CD1c-positive myeloid dendritic cell (primary cell): ENCODE data around the gene SYTL3.

Experiments
- DNase-seq: peaks from one replicate; pipeline ENCODE4 v3.0.0-alpha.2; 2016; ENCODE audit errors: extremely low spot score

SYTL3 gene

DNA sequence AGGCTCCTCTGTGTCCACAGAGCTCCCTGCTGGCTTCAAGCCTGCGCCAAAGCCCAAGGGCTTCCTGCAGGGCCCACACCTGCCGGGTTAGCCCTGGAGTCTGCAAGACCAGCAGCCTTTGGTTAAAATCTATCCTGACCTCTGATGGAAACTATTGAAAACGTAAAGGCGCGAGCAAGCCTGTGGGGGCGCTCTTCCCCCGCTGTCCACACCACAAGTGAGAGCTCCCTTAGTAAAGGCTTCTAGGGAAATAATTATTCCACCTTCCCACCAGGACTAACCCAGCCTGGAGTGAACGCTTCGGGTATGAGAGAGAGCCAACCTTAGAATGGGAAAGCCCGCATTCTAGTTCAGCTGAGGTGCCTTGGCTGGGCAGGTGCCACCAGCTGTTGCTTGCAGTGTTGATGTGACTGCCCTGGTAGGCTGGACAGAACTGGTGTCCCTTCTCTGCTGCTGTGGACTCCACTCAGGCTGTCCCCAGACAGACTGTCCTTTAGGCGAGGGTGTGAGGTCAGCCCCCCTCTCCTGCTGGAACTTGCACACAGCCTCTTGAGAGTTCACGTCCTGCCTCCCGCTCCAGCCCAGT is 68.7 kb downstream of the SYTL3 start:
- no peak for DNase-seq

DNA sequence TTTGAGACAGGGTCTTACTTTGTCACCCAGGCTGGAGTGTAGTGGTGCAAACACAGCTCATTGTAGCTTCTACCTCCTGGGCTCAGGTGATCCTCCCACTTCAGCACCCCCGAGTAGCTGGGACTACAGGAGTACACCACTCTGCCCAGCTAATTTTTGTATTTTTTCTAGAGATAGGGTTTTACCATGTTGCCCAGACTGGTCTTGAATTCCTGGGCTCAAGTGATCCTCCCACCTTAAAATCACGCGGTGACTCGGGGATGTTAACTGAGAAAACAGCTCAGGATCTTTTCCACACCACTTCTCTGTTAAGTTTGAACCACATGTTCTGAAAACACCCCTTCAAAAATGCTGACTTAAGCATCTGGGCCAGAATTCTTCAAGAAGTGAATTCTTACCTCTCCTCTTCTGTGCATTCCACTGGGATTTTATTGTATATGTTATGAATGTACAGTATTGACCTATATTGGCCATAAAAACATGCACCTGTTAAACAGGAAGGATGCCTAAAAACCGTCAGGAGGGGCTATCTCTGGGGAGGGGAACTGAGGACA is 72.4 kb downstream of the SYTL3 start:
- DNase-seq: no peak

DNA sequence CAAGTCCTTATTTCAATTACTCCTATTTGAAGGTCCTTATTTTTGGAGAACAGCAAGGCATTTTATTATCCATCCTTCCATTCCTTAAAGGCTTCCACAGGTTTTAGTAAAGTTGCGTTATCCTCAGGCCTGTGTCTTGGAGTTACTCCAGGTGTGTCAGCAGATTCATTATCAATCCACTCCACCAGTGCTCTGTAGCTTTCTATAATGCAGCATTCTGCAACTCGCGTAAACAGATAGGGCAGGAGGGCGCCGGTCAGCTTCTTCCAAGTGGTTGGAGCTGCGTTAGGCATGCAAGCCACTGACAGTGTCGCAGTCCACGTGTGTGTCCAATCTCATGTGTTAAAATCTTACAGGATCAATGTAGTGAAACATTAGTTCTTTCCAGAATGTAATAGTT is 75.8 kb downstream of the SYTL3 start:
- DNase-seq: no peak

DNA sequence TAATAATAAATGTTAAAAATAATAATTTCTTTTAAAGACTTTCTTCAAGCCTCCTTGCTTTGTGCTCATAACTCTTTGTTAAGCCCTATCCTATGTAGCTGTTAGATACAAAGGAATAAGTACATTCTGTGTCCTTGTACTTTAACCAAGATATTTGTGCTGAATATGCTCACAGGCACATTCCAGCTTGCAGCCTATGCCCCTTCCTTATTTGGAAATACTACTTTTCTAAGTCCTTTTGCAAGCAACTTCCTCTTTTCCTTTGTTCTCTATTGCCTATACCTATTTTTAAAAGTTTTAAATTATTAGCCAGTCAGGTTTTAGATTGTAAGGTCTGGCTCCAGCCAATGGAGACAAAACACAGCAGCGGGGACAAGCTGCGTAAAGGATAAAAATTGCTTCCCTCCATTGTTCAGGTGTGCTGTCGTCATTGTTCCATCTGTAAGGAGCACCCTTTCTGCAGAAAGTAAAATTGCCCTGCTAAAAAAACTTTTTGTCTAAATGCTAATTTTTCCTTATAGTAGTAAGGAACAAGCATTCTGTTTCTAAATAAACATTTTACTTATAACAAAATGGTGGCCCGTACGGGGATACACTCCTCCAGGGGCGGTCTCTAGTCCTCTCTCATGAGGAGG is 80.2 kb downstream of the SYTL3 start:
- DNase-seq: peak; percentile 16

DNA sequence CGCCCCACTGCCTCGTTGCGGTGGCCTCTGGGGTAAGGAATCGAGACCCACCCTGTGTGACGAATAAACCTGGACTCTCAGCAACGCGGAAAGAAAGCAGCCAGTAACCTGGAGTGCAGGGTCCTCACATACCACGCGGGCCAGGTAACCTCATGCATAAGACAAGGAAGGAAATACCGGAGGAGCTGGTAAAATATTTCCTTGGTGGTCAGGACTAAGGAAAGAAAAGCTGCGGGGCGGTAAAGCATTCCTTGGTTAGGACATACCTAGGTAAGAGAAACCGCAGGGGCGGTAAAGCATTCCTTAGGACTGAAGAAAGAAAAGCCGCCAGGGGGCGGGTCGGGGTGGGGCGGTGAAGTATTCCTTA is 80.7 kb downstream of the SYTL3 start:
- DNase-seq: no peak

DNA sequence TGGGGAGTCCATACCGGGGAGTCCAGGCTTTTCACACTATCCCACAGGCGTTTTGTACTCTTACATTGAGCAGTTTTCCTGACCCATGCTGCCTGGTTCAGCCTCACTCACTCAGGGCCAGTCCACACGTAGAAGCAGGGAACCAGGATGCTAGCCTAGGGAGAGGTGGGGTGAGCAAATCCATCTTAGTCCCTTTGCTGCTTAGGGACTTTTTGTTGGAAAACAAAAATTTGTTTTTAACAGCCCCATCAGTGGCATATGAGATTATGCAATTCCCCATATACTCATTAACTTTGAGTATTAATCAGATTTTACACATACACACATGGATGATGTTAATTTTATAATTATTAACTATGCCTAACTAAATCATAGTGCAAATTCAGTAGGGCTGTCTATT is 85.2 kb downstream of the SYTL3 start:
- DNase-seq: no peak

DNA sequence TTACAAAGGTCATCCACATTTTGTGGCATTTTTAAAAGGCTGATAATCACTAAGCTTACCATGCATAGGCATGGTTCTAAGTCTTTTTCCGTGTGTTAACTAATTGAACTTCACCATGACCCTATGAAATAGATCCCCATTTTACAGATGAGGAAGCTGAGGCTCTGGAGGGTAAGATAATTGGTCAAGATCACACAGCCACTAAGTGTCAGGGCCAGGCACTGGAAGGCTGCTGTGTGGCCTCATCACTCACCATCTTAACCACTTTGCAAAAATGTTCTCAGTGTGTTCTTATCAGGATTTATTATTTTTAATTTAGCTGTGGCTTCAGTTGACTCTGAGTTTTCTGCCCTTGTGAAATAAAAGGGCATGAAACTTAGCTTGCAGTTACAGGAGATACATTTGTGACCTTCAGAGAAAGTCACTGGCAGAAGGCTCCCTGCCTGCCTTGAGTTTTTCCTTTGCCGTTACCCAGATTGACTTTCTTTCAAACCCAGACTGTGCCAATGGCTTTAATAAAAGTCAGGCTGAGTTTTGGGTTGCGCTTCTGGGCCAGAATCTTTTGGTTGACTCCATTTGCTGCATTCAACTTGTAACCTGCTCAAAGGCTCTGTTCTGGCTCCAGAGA is 87.3 kb downstream of the SYTL3 start:
- DNase-seq: no peak

DNA sequence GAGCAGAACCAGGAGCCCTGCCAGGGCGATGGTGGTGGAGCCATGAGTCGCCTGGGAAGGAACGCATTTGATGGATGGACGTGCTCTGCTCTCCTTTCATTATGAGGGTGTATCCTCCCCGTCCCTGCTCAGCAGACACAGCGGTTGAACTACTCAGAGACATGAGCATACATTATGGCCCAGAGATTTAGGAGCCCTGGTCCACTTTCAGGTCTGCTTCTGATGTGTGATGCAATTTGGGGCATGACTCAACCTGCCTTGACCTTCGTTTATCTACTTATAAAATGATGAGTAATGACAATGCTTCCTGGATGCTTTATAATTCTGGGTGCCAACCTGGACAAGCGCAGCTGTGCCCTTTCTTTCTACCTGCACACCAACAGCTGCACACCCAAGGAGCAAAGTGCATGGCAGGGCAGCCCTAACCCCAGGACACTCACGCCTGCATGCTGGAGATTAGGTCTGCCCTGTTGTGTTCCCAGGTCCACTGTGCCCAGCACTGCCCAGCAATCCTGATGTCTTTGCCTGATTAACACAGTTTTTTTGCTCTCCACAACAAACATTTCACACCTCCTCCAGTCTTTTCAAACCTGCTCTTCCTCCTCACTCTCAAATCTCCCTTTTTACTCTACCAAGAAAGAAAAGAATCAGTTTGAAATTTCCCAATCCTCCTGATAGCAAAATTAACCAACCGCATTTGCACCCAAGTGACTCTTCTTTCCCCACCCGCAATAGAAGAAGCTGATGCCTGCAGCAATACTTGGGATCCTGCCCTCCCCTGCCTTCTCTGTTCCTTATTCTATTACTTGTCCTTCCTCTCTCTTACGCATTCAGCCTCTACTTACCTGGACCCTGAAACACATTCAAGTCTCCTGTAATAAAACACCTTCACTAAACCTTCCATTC is 88.1 kb downstream of the SYTL3 start:
- no peak for DNase-seq

DNA sequence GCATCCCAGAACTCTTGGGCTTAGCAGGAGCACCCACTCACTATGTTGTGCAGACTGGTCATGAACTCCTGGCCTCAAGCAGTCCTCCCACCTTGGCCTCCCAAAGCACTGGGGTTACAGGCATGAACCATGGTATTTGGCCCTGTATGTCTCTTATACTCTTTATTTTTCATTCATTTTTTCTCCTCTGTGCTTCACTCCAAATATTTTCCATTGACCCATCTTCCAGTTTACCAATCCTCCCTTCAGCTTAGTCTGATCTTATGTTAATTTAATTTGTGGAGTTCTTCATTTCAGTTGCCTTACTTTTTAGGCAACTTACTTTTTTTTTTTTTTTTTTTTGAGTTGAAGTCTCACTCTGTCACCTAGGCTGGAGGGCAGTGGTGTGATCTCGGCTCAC is 89.8 kb downstream of the SYTL3 start:
- no peak for DNase-seq

DNA sequence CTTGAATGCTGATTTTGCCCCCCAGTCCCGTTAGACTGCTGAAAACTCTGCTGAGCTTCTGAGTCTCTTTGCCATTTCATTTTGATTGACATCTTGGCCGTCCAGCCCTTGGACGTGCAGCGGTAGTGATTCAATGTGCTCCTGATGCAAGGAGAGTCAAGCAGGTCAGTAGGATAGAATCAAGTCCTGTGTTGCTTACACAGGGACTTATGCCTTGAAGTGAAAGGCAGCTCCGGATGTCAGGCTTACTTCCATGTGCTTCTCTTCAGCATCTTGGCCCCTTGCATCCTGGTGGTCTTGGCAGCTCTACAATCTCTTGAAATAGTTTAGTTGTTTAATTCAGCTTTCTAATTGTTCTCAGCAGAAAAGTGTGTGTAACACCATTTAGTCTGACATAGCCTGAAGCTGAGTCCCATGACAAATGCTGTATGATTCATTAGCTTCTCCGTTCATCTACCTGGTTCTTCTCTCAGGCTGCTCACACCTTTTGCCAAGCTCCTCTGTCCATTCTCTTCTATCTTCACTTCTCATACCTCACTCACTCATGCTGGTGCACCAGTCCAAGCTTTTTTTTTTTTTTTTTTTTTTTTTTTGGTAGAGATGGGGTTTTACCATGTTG is 93.3 kb downstream of the SYTL3 start:
- no peak for DNase-seq

DNA sequence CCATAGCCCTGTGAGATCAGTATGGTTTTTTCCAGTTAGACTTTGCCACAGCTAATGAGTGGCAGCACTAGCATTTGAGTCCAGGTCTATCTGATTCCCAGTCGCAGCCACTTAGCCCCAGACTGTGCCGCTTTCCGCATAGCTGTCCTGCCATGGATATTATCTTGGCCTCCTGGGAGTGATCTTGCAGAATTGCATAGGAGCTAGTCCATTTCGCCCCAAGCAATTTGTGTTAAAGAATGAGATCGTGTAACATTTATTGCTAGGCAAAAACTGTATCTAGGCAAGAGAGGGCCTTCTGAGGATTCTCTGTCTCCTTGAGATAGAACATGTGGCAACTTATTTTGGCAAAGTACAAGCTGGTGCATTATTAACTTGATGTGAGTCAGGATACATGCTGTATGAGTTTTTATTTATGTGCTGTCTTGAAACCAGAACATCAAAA is 95.2 kb downstream of the SYTL3 start:
- no peak for DNase-seq

DNA sequence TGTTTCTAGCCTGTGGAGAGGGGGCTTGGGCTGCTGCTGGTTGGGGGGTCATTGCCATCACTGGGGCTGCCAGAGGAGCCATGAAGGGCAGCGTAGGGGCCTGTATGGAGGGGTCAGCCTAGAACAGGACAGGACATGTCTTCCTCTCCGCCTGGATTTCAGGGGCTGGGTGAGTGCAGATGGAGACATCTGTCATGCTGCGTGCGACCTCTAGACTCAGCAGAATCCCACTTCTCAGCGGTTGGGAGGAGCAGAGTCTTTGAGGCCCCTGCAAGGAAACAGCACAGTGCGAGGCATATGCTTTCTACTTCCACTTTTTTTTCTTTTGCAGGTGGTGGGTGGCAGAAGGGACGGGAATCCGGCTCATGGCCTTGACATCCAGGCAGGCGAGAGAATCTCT is 101.4 kb downstream of the SYTL3 start:
- DNase-seq: no peak

DNA sequence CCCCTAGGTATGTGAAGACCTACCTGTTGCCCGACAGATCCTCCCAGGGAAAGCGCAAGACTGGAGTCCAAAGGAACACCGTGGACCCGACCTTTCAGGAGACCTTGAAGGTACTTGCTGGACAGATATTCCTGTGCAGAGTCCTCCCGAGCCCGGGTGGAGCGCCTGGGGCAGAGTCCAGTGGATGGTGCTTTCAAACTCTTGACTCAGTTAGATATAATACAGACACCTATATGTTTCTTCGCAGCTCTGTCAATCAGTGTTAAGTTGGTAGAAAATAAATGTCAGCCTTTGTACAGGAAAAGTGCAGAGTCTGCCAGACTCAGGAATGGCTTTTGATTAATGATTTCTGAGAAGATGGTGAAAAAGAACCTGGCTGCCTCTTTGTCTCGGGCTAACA is 102.1 kb downstream of the SYTL3 start:
- no peak for DNase-seq

DNA sequence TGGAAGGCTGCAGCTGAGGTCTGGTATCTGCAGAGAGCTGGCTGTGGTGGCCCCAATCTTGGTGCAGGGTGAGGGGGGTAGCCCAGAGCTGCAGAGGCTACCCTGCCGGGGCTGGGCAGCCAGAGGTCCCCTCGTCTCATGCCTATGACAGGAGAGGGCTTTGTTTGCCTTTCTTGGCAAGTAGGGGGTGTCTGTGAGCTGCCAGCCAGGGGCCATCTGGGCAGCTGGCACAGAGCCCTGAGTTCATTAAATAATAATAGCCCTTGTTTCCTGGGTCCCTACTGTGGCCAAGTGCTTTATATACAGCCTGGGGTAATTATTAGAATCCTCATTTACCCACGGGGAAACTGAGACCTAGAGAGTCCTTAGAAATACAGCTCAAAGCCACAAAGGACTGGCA is 102.8 kb downstream of the SYTL3 start:
- DNase-seq: no peak

DNA sequence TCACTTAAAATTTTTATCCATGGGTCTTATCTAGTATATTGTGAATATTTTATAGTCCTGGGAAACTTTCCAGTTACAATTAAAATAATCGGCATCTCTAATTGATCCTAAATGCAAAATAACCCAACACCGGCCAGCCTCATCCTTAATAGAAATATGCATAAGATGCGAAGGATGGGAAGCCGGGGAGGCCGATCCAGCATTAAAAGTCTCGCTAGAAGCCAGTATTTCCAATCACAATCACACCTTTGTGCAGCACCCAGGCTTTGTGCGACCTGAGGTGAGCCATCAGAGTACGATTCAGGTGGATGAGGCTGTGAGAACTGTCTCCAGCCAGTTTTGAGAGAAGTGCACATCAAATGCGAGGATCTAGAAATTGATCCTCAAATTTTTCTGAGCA is 104.0 kb downstream of the SYTL3 start:
- DNase-seq: no peak

DNA sequence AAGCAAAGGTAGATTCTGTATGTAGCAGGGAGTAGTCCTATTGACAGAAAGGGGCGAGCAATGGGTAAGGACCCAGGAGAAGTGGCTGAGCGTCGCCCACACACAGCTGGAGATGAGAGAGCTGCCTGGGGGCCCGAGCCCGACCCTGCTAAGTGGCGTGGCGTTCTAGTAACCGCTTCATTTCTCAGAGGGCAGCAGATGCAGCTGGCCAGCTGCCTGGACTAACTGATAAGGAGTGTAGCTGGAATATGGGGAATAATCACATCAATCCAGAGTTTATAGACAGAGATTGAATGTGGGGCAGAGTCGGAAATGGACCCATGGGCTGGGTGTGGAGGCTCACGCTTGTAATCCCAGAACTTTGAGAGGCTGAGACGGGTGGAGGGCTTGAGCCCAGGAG is 104.9 kb downstream of the SYTL3 start:
- DNase-seq: no peak

DNA sequence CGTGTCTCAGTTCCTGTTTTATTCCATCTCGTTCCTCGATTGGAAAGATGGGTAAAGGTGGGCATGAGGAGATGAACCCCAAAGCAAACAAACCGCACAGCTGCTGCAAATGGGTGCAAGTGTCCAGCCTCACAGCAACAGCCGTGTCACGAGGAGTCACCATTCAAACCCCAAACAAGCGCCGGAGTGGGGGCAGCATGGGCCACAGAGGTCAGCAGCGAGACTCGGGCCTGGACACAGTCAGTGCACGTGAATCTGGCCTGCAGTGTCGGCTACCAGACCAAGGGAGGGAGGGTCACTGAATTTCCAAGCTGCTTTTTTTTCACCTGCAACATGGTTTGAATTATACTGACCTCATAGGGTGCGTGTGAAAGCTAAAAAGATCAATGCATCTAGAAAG is 105.8 kb downstream of the SYTL3 start:
- no peak for DNase-seq

DNA sequence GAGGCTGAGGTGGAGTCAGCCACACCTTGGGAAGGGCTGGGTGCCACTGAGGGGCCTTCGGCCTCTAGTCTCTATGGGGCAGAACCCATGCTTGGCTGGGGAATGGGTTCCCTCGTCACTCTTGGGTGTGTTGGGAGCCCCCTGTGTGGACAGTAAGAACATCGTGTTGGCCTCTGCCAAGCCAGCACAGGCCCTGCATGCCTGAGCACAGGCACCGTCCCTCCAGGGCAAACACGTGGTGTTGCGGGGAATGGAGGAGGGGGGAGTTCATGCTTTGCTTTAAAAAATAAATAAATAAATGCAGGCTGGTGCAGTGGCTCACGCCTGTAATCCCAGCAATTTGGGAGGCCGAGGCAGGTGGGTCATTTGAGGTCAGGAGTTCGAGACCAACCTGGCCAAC is 106.3 kb downstream of the SYTL3 start:
- no peak for DNase-seq

DNA sequence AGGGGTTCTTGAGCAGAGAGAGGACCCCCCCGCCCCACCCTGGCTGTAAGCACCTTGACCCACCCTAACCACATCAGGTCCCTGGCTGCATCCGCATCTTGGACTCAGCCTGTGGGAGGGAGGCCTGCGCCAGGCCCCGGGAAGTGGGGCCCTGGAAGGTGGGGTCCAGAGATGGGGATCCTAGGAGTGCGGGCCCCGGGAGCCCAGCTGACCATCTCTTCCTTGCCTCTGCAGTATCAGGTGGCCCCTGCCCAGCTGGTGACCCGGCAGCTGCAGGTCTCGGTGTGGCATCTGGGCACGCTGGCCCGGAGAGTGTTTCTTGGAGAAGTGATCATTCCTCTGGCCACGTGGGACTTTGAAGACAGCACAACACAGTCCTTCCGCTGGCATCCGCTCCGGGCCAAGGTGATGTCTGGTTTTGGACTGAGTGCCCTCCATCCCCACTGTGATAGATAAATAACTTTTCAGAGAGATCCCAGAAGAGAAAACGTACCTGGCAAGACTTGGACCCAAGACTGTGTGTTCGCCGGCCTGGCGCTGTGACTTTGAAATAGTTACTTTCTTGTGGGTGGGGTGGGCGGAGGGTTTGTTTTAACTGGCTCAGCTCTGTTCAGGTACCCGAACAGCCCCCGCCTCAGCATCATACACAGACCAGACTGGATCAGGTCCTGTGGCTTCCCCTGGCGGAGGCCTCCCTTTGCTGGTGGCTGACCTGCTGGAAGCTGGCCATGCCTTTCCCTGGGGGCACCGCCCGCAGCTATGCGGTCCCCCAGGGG is 107.3 kb downstream of the SYTL3 start:
- DNase-seq: no peak

DNA sequence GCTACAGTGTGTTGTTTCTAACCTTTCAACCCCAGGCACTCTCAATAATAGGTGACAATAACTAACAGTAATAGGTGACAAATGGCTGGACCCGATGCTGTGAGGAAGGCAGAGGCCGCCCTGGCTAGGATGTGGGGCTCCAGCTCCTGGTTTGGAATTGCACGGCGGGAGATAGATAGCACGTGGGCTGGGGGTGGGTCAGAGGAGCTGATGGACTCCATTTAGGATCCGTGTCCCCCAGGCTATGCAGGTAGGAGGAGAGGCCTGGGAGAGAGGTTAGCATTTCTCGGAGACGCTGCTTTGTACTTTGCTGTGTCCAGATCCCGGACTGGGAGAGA is 107.9 kb downstream of the SYTL3 start:
- no peak for DNase-seq

DNA sequence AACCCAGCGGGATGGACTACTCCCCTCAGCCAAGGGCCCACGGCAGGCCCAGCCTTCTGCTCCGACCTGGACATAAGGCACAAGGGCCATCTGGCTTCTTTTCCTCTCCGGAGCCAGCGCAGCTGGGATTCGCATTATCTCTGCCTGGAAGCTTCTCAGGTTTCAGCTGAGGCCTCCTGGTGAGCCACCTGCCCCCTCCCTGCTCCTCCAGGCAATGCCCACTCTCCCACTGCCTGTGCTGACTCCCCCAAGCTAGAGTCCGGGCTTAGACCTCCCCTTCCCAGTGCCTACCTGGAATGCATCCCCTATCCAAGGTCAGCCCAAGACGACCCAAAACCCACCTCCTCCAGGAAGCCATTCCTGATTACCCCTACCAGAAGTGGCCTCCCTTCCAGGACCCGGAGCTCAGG is 108.6 kb downstream of the SYTL3 start:
- DNase-seq: no peak
